Naive thymus-derived CD8-positive, alpha-beta T cell (primary cell): ENCODE measurements around the gene SLC22A12. TPM values are rescaled to one million over a fixed set of nuclear protein-coding genes. Genes with fewer than 3 reads are reported as not detected.

Experiments
- ATAC-seq, 2 donors: fragments of 150-1000 bp; cut with Tn5 transposase in 1 of 2; sonication (Bioruptor Pico), chemical (Tn5 transposase) in 1 of 2; 1 replicate in 1 of 2; 2 replicates in 1 of 2; pipeline ENCODE4 v1.10.0; 2021; ENCODE audit warnings: mild to moderate bottlenecking in 2 of 2, moderate library complexity in 2 of 2
- POLR2A ChIA-PET: fragments of 350-600 bp; sonication (Branson Sonifier 250); formaldehyde crosslinking; loops from one replicate; lab custom pipeline; 2021; ENCODE audit warnings: antibody characterized with exemption; lab: Charles Lee
- DNase-seq, 10 donors: peaks; one replicate each; pipeline versions ENCODE4 v3.0.0 to v3.0.0-alpha.2; 2020 to 2022
- H3K27ac Mint-ChIP-seq, 10 donors: one replicate each; pipeline ENCODE4 v1.8.0; 2020 to 2022; ENCODE audit warnings: mild to moderate bottlenecking in 10 of 10, mixed read lengths in 10 of 10, moderate library complexity in 4 of 10, inconsistent platforms in 1 of 10
- H3K27me3 Mint-ChIP-seq, 5 donors: one replicate each; pipeline ENCODE4 v1.8.0; 2021 to 2022; ENCODE audit warnings: mixed read lengths in 5 of 5
- H3K36me3 Mint-ChIP-seq, 3 donors: one replicate each; pipeline ENCODE4 v1.8.0; 2020 to 2022; ENCODE audit warnings: mixed read lengths in 3 of 3, mild to moderate bottlenecking in 2 of 3, inconsistent platforms in 1 of 3
- H3K4me1 Mint-ChIP-seq, 4 donors: one replicate each; pipeline ENCODE4 v1.8.0; 2021 to 2022; ENCODE audit warnings: mixed read lengths in 4 of 4
- H3K4me3 Mint-ChIP-seq, 10 donors: one replicate each; pipeline ENCODE4 v1.8.0; 2020 to 2022; ENCODE audit warnings: mild to moderate bottlenecking in 10 of 10, mixed read lengths in 10 of 10, moderate library complexity in 6 of 10, inconsistent platforms in 1 of 10
- H3K9me3 Mint-ChIP-seq, 9 donors: one replicate each; pipeline ENCODE4 v1.8.0; 2020 to 2022; ENCODE audit warnings: mixed read lengths in 9 of 9, mild to moderate bottlenecking in 3 of 9, inconsistent platforms in 1 of 9, moderate library complexity in 1 of 9
- polyA plus RNA-seq, 3 donors: library from polyadenylated mRNA; unstranded; fragments of 300-500 nt; fragmentation: Illumina TruSeq; gene quantifications; one replicate each; pipeline ENCODE4 v1.2.3, GENCODE V29; 2021
- total RNA-seq, 8 experiments: library from RNA in 2 of 8; stranded (reverse) in 2 of 8; gene quantifications; one replicate each; pipeline ENCODE4 v1.2.3 and lab custom pipeline; 2021 to 2026

SLC22A12 gene
- total and polyA plus RNA-seq, 5 experiments from 2014 or later = not detected

DNA sequence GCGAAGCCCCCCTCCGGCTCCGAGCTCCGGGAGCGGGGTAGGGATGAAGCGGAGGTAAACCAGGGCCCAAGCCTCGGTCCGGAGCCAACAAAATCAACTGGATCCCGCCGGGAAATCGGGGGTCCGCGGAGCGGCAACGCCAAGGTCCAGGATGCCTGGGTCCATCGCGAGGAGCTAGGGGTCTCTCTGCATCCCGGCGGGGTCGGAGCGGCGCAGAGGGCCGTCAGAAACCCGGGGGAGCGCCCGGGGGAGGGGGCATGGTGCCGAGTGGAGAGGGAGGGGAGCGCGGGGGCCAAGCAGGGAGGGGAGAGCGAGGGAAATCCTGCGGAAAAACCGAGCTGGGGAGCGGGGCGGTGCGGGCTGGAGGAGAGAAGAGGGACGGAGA, 51.8 kb downstream of the SLC22A12 start:
- no peak overlapping the region for H3K27ac Mint-ChIP-seq
- peaks cover 17 to 42% (median 32%) of the 10 kb centered on the region in 5 donors for H3K27me3 Mint-ChIP-seq
- ATAC-seq (peak in 1 of 2 donors; percentile 28), DNase-seq (no peak)
- peak overlapping the region in 1 of 10 donors; percentile 36 for H3K4me3 Mint-ChIP-seq
- peaks cover 0 to 1% (median 0%) of the 10 kb centered on the region in 9 donors for H3K9me3 Mint-ChIP-seq
- no peaks in the 10 kb centered on the region for H3K36me3 Mint-ChIP-seq
- H3K4me1 Mint-ChIP-seq = peaks cover 0 to 11% (median 3%) of the 10 kb centered on the region in 4 donors
- POLR2A ChIA-PET = no interaction called here

DNA sequence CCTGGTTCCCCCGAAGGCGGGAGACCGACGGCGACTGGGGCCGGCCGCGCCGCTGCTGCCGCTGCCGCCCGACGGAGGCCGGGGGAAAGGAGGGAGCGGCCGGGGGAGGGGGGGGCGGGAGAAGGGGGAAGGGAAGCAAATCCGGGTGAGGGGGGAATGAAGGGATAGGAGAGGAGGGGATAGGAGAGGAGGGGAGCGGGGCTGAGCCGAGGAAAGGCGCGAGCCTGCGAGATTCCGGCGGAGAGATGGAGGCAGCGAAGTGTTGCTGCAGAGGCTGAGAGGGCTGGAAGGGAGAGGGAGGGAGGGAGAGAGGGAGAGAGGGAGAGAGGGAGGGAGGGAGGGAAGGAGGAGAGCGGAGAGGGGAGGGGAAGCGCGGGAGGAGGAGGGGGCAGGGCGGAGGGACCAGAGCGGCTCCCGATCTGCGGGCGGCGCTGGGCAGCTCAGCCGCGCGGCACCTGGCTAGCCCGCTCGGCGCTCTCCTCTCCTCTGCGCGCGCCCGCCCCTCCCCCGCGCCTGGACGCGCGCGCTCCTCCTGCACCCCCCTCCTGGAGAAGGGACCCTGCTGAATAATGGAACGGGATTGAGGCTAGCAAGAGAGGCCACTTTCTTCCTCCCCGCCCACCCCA, 52.3 kb downstream of the SLC22A12 start:
- H3K4me1 Mint-ChIP-seq = peaks cover 0 to 11% (median 3%) of the 10 kb centered on the region in 4 donors
- H3K36me3 Mint-ChIP-seq = no peaks in the 10 kb centered on the region
- H3K4me3 Mint-ChIP-seq = peak overlapping the region in 8 of 10 donors; percentile 32 to 68 (median 54)
- POLR2A ChIA-PET = no interaction called here
- H3K27ac Mint-ChIP-seq = no peak overlapping the region
- H3K27me3 Mint-ChIP-seq = peaks cover 17 to 45% (median 32%) of the 10 kb centered on the region in 5 donors
- H3K9me3 Mint-ChIP-seq = peaks cover 0 to 1% (median 0%) of the 10 kb centered on the region in 9 donors
- ATAC-seq = peak in 1 of 2 donors; percentile 21
- no peak for DNase-seq

DNA sequence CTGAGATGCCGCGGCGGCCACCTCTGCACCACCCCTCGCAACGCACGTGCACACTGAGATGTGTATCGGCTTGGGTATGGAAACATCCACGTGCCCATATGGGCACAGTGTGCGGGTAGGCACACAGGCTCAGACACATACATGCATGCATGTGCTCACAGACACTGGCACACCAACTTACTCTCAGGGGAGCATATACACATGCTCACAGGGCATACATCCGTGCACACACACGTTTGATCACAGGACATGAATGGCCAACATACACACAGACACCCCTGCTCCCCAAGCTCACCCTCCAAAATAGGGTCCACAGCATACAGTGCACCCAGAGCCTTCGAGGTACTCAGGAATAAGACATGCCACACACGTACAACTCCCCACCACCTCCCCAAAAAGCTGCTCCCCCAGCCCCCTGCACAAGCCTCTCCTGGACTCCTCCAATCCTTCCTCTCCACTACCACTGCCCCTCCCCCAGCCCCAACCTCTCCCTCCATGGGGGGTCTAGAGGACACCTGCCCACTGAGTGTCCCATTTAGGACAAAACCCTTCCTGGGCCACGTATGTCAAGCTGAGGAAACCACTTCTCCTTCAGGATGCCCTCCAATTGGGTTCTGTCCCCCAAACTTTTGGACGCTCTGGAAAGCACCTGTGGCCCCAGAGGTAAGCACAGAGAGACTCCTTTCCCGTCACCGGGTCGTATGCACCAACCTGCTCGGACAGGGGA, 53.1 kb downstream of the SLC22A12 start:
- Mint-ChIP-seq H3K4me3 (peak overlapping the region in 8 of 10 donors; percentile 9 to 77 (median 61)), H3K9me3 (peaks cover 0 to 1% (median 0%) of the 10 kb centered on the region in 9 donors), H3K4me1 (peaks cover 0 to 7% (median 3%) of the 10 kb centered on the region in 4 donors), H3K27me3 (peaks cover 16 to 51% (median 32%) of the 10 kb centered on the region in 5 donors), H3K36me3 (no peaks in the 10 kb centered on the region), H3K27ac (no peak overlapping the region)
- no peak for DNase-seq
- peak in 1 of 2 donors; percentile 51 for ATAC-seq
- POLR2A ChIA-PET = no interaction called here

DNA sequence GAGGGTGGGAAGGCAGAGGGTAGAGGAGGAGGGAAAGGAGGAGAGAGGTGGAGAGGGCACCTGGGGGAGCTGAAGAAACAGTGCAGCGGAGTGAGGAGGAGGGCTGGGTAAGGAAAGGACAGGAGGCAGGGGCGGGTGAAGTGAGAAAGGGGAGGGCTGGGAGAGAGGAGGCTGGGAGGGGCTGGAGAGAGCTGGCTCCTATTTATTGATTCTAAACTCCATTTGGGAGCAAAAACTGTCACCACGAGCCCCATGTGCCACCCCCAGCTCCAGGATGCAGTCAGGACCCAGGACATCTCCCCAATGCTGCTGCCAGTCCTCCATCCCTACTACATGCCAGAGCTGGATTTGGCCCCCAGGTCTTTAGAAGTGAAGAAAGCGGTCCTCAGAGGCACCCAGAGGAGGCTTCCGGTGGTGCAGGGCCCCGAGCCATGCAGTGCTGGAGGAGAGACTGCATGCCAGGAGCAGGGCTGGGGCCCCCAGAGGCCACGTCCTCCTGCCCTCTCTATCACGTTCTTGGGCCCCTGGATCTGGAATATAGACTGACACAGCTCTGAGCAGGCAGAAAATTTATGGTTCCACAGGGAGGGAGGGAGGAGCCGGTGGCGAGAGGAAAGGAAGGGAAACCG, 53.7 kb downstream of the SLC22A12 start:
- DNase-seq (no peak), ATAC-seq (peak in 1 of 2 donors; percentile 45)
- POLR2A ChIA-PET = no interaction called here
- Mint-ChIP-seq H3K4me1 (peaks cover 0 to 7% (median 3%) of the 10 kb centered on the region in 4 donors), H3K9me3 (peaks cover 0 to 1% (median 0%) of the 10 kb centered on the region in 9 donors), H3K27ac (peak overlapping the region in 1 of 10 donors; percentile 51), H3K27me3 (peaks cover 16 to 57% (median 32%) of the 10 kb centered on the region in 5 donors), H3K4me3 (no peak overlapping the region), H3K36me3 (no peaks in the 10 kb centered on the region)

DNA sequence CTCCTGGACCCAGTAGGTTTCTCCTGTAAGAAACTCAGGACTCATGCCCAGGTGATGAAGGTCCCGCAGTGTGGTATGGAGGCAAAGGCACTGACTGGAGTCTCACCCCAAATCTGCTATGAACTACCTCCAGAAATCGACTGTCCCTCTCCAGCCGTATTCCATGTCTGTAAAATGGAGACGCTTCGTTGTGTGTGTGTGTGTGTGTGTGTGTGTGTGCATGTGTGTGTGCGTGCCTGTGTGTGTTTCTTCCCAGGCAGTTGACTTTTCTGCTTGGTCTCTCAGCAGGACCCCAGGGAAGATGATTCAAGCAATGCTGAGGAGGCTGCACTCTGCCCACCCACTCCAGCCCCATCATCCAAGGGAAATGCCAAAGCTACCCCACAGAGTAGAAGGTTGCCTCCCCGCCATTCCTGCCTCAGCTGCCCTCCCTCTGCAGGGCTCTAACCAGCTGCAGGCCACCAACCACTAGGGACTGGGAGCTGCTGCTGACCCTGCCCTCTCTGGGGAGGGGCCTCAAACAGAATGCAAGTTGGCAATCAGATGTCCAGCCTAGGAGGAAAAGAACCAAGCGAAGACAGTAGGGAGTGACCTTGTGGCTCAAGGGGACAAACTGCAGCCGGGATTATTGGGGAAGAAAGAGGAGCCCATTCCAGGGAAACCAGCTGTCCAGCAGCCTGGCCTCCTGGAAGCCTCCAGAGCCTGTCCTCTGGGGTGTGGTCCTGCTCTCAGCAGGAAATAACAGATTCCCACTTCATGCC, 56.2 kb downstream of the SLC22A12 start:
- DNase-seq (no peak), ATAC-seq (no peak)
- peaks cover 0 to 1% (median 0%) of the 10 kb centered on the region in 9 donors for H3K9me3 Mint-ChIP-seq
- H3K36me3 Mint-ChIP-seq = no peaks in the 10 kb centered on the region
- peaks cover 16 to 70% (median 40%) of the 10 kb centered on the region in 5 donors for H3K27me3 Mint-ChIP-seq
- H3K4me3 Mint-ChIP-seq = no peak overlapping the region
- H3K27ac Mint-ChIP-seq = peak overlapping the region in 1 of 10 donors; percentile 11
- POLR2A ChIA-PET = interaction anchor here (0.7 kb wide), 1 partner anchor 1090 kb away, joined by 3 read pairs; no protein-coding TSS in a partner anchor
- H3K4me1 Mint-ChIP-seq = peaks cover 0 to 7% (median 3%) of the 10 kb centered on the region in 4 donors

DNA sequence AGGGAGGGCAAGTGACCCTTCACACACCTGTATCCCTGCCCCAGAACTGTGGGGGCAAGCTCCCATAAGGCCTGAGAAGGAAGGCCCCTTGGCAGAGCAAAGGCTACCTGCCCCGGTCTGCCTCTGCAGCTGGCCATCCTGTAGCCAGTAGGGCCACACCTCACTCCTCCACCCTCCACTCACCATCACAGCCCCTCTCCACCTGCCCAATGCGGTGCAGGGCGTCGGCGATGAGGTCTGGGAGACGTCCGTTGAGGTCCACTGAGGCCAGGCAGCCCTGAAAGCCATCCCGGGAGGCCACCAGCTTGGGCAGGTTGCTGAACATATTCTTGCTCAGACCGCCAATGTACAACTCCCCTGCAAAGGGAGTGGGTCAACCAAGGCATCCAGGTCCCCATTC, 57.5 kb downstream of the SLC22A12 start:
- Mint-ChIP-seq H3K4me1 (peaks cover 6 to 10% (median 7%) of the 10 kb centered on the region in 4 donors), H3K27ac (no peak overlapping the region), H3K27me3 (peaks cover 16 to 70% (median 43%) of the 10 kb centered on the region in 5 donors), H3K36me3 (no peaks in the 10 kb centered on the region), H3K4me3 (no peak overlapping the region), H3K9me3 (no peaks in the 10 kb centered on the region)
- POLR2A ChIA-PET = no interaction called here
- DNase-seq (no peak), ATAC-seq (no peak)

DNA sequence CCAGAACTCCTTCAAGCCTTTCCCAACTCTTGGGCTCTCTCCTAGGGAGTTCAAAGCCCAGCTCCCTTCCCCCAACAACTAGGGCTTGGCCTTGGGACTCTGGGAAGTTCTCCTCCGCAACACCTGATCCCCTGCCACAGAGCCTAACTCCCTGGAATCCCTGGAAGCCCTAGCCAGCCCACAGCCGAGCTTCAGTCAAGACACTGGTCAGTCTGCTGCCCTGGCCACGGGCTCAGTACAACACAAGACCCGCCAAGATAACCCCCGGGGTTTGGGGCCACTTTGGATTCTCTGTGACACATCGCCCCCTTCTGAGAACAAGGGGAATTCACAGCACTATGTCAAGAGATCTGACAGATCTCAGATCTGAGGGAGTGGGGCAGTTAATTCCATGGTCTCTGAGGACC, 58.3 kb downstream of the SLC22A12 start:
- H3K4me3 Mint-ChIP-seq = no peak overlapping the region
- H3K27ac Mint-ChIP-seq = peak overlapping the region in 1 of 10 donors; percentile 5
- peaks cover 2 to 8% (median 6%) of the 10 kb centered on the region in 4 donors for H3K4me1 Mint-ChIP-seq
- no peaks in the 10 kb centered on the region for H3K36me3 Mint-ChIP-seq
- peaks cover 10 to 64% (median 37%) of the 10 kb centered on the region in 5 donors for H3K27me3 Mint-ChIP-seq
- POLR2A ChIA-PET = no interaction called here
- ATAC-seq (no peak), DNase-seq (no peak)
- H3K9me3 Mint-ChIP-seq = no peaks in the 10 kb centered on the region

DNA sequence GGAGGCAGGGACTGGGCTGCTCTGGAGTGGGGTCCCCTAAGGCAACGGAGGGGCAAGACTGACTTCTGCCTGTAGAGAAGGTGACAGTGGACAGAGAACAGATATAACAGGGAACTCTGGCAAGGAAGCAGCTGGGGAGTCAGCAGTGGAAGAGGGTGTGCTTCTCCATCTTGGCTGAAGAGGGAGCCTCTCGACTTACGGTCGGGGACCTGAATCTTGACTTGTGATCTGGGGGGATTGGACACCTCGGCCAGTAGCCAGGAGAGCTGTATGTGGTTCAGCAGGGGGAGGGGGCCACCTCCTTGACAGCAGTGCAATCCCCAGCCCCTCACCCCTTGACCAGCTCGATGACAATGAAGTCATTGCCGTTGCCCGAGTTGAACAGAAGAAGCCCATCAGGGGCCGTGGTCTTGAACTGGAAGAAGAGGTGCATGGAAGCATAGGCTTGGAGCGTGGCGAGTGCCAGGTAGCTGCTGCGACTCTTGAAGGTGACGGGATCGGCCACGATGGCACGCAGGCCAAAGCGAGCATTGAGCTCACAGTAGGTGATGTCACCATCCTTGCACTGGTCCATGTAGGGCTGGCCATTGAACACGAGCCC, 60.0 kb downstream of the SLC22A12 start:
- DNase-seq (no peak), ATAC-seq (no peak)
- H3K4me3 Mint-ChIP-seq = no peak overlapping the region
- H3K9me3 Mint-ChIP-seq = no peaks in the 10 kb centered on the region
- peaks cover 6 to 47% (median 20%) of the 10 kb centered on the region in 5 donors for H3K27me3 Mint-ChIP-seq
- peak overlapping the region in 2 of 10 donors; percentile 11 to 53 for H3K27ac Mint-ChIP-seq
- POLR2A ChIA-PET = no interaction called here
- peaks cover 2 to 19% (median 6%) of the 10 kb centered on the region in 4 donors for H3K4me1 Mint-ChIP-seq
- H3K36me3 Mint-ChIP-seq = no peaks in the 10 kb centered on the region

Other genes with a start within 250 kb of the SLC22A12 start
- 10 to 100 TPM; 21.0 to 23.3 TPM for gene RPS6KA4, start 232.1 kb upstream of the SLC22A12 start, total RNA-seq
- gene RPS6KA4, start 232.1 kb upstream of the SLC22A12 start, polyA plus RNA-seq = 1 to 10 TPM; 4.3 to 5.1 (median 5.1) TPM
- not detected for gene SLC22A11, start 35.3 kb upstream of the SLC22A12 start, total RNA-seq
- gene SLC22A11, start 35.3 kb upstream of the SLC22A12 start, polyA plus RNA-seq = not detected
- gene NRXN2, start 132.0 kb downstream of the SLC22A12 start, total RNA-seq = under 1 TPM in 1 of 2 experiments, not detected in 1; 0.21 TPM
- gene NRXN2, start 132.0 kb downstream of the SLC22A12 start, polyA plus RNA-seq = not detected
- 100 to 1,000 TPM; 679 to 682 TPM for gene RASGRP2, start 152.9 kb downstream of the SLC22A12 start, total RNA-seq
- gene RASGRP2, start 152.9 kb downstream of the SLC22A12 start, polyA plus RNA-seq = 100 to 1,000 TPM; 168 to 253 (median 185) TPM
- gene PYGM, start 168.8 kb downstream of the SLC22A12 start, total RNA-seq = 10 to 100 TPM; 13.0 to 18.4 TPM
- gene PYGM, start 168.8 kb downstream of the SLC22A12 start, polyA plus RNA-seq = under 1 TPM; 0.09 to 0.50 (median 0.49) TPM
- 1,000 to 10,000 TPM; 1,030 to 1,057 TPM for gene SF1, start 187.3 kb downstream of the SLC22A12 start, total RNA-seq
- gene SF1, start 187.3 kb downstream of the SLC22A12 start, polyA plus RNA-seq = 100 to 1,000 TPM in 1 of 3 donors, 10 to 100 TPM in 2; 87.0 to 138 (median 96.6) TPM
- gene MAP4K2, start 212.0 kb downstream of the SLC22A12 start, total RNA-seq = 100 to 1,000 TPM; 128 to 135 TPM
- gene MAP4K2, start 212.0 kb downstream of the SLC22A12 start, polyA plus RNA-seq = 10 to 100 TPM; 26.6 to 55.5 (median 30.3) TPM
- gene MEN1, start 219.3 kb downstream of the SLC22A12 start, total RNA-seq = 10 to 100 TPM; 50.7 to 54.1 TPM
- gene MEN1, start 219.3 kb downstream of the SLC22A12 start, polyA plus RNA-seq = 10 to 100 TPM; 22.1 to 57.4 (median 36.1) TPM